GM12892 (cell line): ENCODE measurements around the gene DYRK1A.

Source experiments
- DNase-seq: peaks from one replicate; pipeline ENCODE4 v3.0.0; 2011; ENCODE audit not compliant: insufficient read length
- FAIRE-seq: peaks from 2 replicates; lab custom pipeline; 2011; peaks lifted over from hg19 to GRCh38; lab: Jason Lieb, UNC
- POLR2A ChIP-seq: IDR thresholded peaks from 2 replicates; pipeline ENCODE4 v1.6.1; 2011; ENCODE audit warnings: low read depth, low read length, control low read depth
- POLR2AphosphoS5 ChIP-seq: IDR thresholded peaks from 2 replicates; pipeline ENCODE4 v1.6.1; 2011; ENCODE audit warnings: low read depth, low read length, control low read depth
- TAF1 ChIP-seq: IDR thresholded peaks from 2 replicates; pipeline ENCODE4 v1.6.1; 2011; ENCODE audit warnings: low read depth, mild to moderate bottlenecking, control low read depth, low read length, borderline replicate concordance

Gene DYRK1A

GRCh38 chr21:37447288-37447936, 80.8 kb downstream of the DYRK1A start:
- no peak for DNase-seq
- TF ChIP-seq POLR2A, result no peak
- no peak for TF ChIP-seq TAF1
- FAIRE-seq, result no peak

GRCh38 chr21:37449302-37449937, 82.8 kb downstream of the DYRK1A start:
- TF ChIP-seq TAF1 (no peak), POLR2AphosphoS5 (no peak), POLR2A (no peak)
- DNase-seq, result no peak
- FAIRE-seq, result no peak

DNA sequence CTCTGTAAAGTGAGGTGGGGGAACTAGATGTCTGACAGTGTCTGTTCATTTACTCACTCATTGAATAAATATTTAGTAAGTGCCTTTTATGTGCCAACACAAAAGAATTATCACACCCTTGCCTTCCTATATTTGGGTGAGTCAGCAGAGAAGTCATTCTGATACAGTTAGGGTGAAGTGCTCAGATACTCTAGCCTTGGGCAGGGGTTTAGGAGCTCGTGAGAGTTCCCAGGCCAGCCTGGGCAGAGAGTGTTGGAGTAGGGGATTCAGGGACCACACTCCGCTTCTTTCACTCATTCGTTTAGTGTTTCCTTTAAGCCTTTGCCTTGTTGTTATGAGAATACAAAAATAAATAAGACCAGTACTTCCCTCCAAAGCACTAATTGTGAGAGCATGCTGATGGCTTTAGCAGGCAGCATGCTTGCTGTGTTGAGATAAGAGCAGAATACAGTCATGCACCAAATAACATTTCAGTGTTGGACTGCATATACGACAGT, 83.9 kb downstream of the DYRK1A start:
- FAIRE-seq, result no peak
- no peak for TF ChIP-seq POLR2A
- no peak for TF ChIP-seq POLR2AphosphoS5
- TF ChIP-seq TAF1, result no peak

GRCh38 chr21:37451446-37451845, 84.9 kb downstream of the DYRK1A start:
- FAIRE-seq (no peak), DNase-seq (no peak)
- TF ChIP-seq POLR2AphosphoS5, result no peak
- no peak for TF ChIP-seq TAF1
- no peak for TF ChIP-seq POLR2A

More for the DNA sequence above, 83.9 kb downstream of the DYRK1A start:
- DNase-seq, result no peak

- TF ChIP-seq POLR2A, result no peak
- no peak for TF ChIP-seq TAF1
- TF ChIP-seq POLR2AphosphoS5, result no peak
- no peak for FAIRE-seq
- no peak for DNase-seq
These were observed 85.7 kb downstream of the DYRK1A start for GRCh38 chr21:37452227-37452626.

DNA sequence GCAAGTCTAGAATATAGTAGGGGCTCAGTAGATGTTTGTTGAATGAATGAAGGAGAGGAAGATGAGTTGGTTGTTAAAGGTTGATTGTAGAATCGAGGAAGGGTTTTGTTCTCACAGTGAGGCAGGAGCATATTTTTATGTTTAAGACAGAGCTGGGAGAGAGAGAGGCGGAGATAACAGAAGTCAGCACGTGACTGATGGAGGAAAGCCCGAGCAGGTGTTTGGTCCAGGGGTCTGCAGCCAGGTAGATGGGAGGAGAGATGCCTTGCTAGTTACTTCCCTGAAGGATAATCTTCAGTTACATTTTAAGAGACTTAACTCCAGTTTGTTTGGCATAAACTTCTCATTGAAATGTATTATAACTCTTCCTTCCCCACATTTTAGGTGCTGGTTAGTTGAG, 86.8 kb downstream of the DYRK1A start:
- no peak for TF ChIP-seq TAF1
- TF ChIP-seq POLR2AphosphoS5, result no peak
- no peak for TF ChIP-seq POLR2A
- no peak for FAIRE-seq
- DNase-seq, result no peak

- no peak for FAIRE-seq
- TF ChIP-seq POLR2AphosphoS5 (no peak), TAF1 (no peak), POLR2A (no peak)
- DNase-seq, result no peak
These were observed 88.4 kb downstream of the DYRK1A start for GRCh38 chr21:37454869-37455503.

GRCh38 chr21:37455504-37455911, 88.9 kb downstream of the DYRK1A start:
- DNase-seq (no peak), FAIRE-seq (no peak)
- no peak for TF ChIP-seq POLR2AphosphoS5
- no peak for TF ChIP-seq POLR2A
- TF ChIP-seq TAF1, result no peak

DNA sequence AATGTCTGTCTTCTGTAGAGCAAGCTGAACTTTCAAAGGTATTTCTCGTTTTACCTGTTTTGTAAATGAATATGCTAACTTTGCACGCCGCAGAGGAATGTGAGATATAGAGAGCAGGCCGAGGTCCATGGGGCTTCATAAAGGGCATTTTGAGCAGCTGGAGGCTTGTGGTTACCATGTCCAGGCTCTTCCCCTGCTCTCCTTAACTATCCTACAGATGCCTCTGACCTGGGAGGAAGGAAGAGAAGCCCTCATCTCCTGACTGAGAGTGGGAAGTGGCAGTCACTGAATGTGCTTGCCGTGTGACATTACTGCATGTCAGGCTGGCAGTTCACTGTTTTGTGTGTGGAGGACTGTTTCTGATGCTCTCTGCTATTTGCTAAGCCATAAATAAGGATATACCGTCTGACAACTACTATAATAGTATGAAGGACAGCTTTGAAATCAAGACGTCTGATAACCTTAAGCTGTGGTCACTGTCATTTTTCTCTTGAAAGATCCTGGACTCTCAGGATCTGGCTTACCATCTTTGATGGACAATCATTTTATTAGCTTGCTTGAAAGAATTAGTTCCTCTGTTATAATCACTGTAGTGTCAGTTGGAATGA, 92.2 kb downstream of the DYRK1A start:
- no peak for FAIRE-seq
- DNase-seq, result no peak

DNA sequence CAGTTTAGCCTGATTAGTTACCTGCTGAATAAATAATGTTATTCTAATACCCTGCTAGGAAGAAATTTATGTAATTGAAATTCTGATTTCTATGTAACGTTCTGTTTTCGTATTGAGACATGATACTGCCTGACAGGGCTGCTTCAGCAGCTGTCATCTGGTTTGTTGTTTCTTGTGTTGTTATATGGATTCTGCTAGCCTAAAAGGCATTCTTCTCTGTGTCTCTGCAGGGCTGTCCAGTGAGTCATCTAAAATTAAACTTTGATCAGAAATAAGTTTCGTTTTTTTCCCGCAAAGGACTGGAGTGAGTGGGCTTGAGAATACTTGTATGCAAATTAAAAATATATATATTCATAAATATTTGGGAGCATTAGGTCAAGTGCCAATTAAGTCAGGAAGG, 93.0 kb downstream of the DYRK1A start:
- FAIRE-seq (no peak), DNase-seq (no peak)
- TF ChIP-seq TAF1 (no peak), POLR2A (no peak), POLR2AphosphoS5 (no peak)

More for the DNA sequence above, 92.2 kb downstream of the DYRK1A start:
- TF ChIP-seq TAF1 (no peak), POLR2A (no peak), POLR2AphosphoS5 (no peak)

DNA sequence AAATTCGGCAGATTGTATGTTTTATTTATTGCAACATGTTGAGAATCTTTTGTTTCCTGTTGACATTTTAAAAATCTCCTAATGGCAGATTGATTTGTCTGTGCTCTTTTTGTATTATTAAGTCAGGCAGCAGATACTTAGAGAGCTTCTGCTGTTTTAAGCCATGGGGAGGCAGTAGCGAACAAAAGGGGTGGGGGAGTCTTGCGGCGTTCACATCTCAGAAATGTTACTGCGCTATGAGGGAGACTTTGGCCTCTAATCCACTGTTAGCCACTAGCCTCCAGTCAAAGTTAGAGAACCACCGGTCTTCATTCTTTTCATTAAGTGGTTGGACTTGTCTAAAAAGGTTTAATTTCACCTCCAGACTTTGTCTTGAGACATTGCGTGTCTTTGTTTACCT, 93.6 kb downstream of the DYRK1A start:
- no peak for FAIRE-seq
- DNase-seq, result no peak

DNA sequence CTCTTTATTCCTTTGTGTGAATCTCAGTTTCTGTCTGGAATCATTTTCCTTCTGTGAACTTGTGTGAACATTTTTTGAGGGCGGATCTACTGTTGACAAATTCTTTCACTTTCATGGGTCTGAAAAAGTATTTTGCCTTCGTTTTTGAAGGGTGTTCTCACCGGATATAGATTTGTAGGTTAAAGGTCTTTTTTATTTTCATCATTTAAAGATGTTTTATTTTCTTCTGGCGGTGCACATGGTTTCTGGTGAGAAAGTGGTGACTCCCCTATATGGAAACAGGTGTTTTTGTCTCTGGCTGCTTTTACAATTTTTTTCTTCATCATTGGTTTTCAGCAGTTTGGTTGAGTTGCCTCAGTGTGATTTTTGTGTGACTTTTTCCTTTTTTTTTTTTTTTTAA, 94.9 kb downstream of the DYRK1A start:
- TF ChIP-seq POLR2A (no peak), TAF1 (no peak)
- peak; percentile 83 for FAIRE-seq
- no peak for DNase-seq

More for the DNA sequence above, 93.6 kb downstream of the DYRK1A start:
- TF ChIP-seq POLR2AphosphoS5, result no peak
- TF ChIP-seq POLR2A, result no peak
- no peak for TF ChIP-seq TAF1
